ELF-1 (cell line): ENCODE measurements around the gene KCNK10.
"Not testable (repeated sequence)": the region's sequence is repeated elsewhere in the genome, so short reads cannot be mapped to it uniquely, and the experiment has no call there.

Experiments
- DNase-seq: peaks from one replicate; pipeline ENCODE4 v3.0.0-alpha.2; 2016; ENCODE audit warnings: low read depth, low spot score

The KCNK10 gene

DNA sequence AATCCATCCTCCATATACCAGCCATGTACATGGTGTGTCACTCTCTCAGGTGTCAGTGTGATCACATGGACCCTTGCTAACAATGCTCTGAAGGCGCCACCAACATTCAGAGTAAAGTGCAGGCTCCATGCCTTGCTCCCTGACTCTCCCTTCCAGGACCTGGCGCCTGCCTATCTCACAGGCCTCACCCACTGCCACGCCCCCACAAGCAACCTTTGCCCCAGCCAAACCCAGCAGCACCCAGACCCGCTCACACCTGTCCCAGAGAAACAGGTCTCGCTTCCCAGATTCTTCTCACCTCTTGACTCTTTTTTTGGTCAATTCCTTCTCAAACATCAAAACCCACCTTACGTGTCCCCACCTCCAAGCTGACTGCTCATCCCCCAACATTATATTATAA is 52.3 kb downstream of the KCNK10 start:
- no peak for DNase-seq

- DNase-seq, result no peak
These were observed 53.2 kb downstream of the KCNK10 start for GRCh38 chr14:88269806-88270420.

DNA sequence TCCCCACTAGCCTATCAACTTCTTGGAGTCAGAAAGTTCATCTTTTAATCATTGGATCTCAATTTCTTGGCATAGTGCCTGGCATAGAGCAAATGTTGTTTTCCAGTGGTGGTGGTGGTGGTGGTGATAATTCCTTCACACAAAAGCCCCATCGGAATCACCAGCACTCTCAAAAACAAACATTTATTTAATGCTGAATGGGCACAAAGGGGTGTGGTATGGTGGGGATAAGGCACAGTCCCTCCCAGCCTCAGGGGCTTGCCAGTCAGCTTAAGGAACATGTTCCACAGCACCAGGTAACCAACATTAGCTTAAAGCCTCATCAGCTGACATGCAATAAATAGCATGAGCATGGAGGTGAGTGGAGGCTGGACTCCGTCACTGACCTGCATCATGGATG is 56.6 kb downstream of the KCNK10 start:
- no peak for DNase-seq

- DNase-seq, result no peak
These were observed 59.0 kb downstream of the KCNK10 start for GRCh38 chr14:88264116-88264515.

DNA sequence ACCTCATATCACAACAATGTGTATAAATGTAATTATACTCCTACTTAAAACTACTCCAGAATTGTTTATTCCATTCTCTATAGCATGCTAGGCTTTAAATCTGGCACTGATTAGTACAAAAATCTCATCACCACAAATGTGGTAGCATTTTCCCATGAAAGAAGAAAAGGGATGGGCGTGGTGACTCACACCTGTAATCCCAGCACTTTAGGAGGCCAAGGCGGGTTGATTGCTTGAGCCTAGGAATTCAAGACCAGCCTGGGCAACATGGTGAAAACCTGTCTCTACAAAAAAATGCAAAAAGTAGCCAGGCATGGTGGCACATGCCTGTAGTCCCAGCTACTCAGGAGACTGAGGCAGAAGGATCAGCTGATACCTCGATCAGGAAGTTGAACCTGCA is 61.8 kb downstream of the KCNK10 start:
- DNase-seq, result not testable (repeated sequence)

GRCh38 chr14:88258021-88258420 is 65.0 kb downstream of the KCNK10 start:
- DNase-seq, result no peak

GRCh38 chr14:88256997-88257950 is 65.8 kb downstream of the KCNK10 start:
- no peak for DNase-seq

DNA sequence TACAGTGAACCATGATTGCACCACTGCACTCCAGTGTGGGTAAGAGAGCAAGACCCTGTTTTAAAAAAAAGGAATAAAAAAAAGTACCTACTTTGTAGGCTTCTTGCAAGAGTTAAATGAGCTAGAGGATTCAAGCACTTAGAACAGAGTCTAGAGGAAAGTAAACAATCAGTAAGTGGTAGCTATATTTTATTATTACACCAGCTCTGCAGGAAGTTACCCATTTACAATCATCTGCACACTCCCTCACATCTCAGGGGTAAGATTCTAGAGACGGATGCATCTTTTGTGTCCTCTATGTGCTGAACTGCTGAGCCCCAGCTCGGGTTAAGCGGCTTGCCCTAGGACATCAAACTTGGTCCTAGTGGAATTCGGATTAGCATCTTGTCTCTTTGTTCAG is 67.3 kb downstream of the KCNK10 start:
- DNase-seq, result no peak

DNA sequence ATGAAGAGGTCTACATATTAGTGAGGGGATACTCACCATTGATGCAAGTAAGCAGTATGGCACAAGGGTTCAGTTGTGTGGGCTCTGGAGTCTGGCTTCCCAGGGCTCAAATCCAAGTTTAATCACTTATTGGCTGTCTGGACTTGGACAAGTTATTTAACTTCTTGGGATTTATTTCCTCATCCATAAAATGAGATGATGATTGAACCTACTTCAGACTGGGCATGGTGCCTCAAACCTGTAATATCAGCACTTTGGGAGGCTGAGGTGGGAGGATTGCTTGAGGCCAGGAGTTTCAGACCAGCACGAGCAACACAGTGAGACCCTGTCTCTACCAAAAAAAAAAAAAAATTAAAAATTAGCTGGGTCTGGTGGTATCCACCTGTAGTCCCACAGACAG is 67.9 kb downstream of the KCNK10 start:
- no peak for DNase-seq

- no peak for DNase-seq
These were observed 70.6 kb downstream of the KCNK10 start for GRCh38 chr14:88252498-88252897.

DNA sequence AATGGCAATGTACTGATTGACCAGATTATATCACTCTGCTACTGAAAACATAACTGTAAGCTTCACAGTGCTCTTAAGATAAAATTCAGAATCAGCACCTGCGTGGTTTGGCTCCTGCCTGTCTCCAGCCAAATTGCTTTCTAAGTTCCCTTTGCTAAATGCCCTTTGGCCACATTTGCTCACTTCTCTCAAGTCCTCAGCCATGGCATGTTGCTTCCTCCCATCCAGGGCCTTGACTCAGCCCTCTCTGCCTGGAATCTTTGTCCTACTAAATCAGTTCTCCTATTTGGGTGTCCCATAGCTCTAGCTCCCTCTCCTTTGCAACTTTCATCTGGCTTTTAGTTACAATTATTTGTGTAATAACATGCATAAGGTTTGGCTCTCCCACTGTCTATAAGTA is 71.4 kb downstream of the KCNK10 start:
- DNase-seq, result no peak

DNA sequence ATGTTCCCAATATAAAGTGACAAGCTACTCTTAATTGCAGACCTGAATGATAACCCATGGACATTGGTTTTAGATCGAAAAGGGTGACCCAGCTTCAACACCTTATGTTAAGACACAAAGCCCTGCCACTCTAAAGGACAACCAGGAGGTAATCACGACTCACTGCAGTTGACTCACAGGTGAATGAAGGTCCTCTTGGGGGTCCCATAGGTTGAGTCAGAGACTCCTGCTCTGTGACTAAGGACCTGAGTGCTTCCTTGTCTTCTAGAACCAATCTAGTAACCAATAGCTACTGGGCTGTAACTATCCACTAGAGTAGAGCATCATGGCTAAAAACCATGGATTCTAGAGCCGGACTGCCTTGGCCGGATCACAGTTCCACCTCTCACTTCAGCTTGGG is 73.8 kb downstream of the KCNK10 start:
- DNase-seq, result no peak

GRCh38 chr14:88248606-88249005 is 74.5 kb downstream of the KCNK10 start:
- DNase-seq, result no peak

GRCh38 chr14:88247228-88247627 is 75.8 kb downstream of the KCNK10 start:
- DNase-seq, result no peak

GRCh38 chr14:88245321-88245720 is 77.7 kb downstream of the KCNK10 start:
- no peak for DNase-seq

GRCh38 chr14:88243946-88244345 is 79.1 kb downstream of the KCNK10 start:
- DNase-seq, result no peak

DNA sequence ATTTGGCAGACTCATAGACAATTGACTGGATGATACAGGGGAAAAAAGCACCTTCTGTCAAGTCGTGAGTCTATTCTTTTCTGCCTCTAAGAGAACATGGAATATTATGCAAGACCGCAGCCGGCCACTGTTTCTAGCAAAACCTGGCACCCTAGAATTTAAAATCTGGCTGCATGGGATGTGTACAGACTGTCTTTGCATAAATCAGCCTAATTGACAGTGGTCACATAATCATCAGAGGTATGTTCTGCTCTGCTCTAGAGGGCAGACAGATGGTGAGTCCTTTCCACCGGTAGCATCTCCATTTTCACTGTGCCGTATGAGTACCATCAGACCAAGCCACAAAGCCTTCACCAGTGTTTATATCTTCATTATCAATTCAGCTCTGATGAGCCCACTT is 80.6 kb downstream of the KCNK10 start:
- no peak for DNase-seq

GRCh38 chr14:88241810-88242209 is 81.3 kb downstream of the KCNK10 start:
- DNase-seq, result no peak

- DNase-seq, result peak; percentile 10
These were observed 88.6 kb downstream of the KCNK10 start for GRCh38 chr14:88234442-88234841.

GRCh38 chr14:88233915-88234314 is 89.2 kb downstream of the KCNK10 start:
- peak; percentile 29 for DNase-seq

GRCh38 chr14:88232771-88233170 is 90.3 kb downstream of the KCNK10 start:
- DNase-seq, result no peak

DNA sequence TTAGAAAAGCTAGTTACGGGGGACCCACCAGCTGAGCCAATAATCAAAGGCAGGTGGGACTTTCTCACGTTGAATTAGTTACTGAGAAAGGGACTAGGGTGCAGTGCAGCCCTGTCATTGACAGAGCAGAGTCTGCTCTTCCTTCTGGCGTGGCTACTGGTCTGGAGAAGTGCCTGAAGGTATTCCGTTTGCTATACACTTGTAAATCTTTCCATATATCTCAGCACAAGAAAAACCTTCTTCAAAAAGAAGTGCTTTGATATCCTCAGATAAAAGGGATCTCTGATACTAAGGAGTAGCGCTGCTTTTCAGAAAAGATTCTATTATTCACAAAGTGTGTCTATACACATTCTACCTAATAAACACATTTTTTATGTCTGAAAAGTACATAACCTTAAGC is 91.5 kb downstream of the KCNK10 start:
- DNase-seq, result no peak

- DNase-seq, result no peak
These were observed 93.6 kb downstream of the KCNK10 start for GRCh38 chr14:88229428-88229827.
